ENCODE results near the gene RIPK1. TPM values are rescaled to one million over a fixed set of nuclear protein-coding genes. Genes with fewer than 3 reads are reported as not detected.

RIPK1 gene
- polyA plus RNA-seq, 2 of the 4 experiments (the other 2 are of a cell fraction), result 10.6 to 14.3 TPM

- TF ChIP-seq HOXB5 (CRISPR knock-in tag; IDR thresholded peaks at IDR 0.05) (no peak), NFE2L2 (conservative IDR thresholded peaks at IDR 0.05; ENCODE audit: low read length) (no peak), CBX8 (IDR thresholded peaks at IDR 0.05) (no peak), FOSB (CRISPR knock-in tag; IDR thresholded peaks at IDR 0.05) (no peak), JUN (IDR thresholded peaks at IDR 0.05) (no peak), ELK1 (IDR thresholded peaks at IDR 0.05; ENCODE audit: low read depth, low read length) (no peak), RAD21 (conservative IDR thresholded peaks at IDR 0.05 in 1 of 2, IDR thresholded peaks at IDR 0.05 in 1 of 2) (no peak), ZC3H11A (IDR thresholded peaks at IDR 0.05) (no peak), TFCP2L1 (CRISPR knock-in tag; IDR thresholded peaks at IDR 0.05) (no peak)
- ATAC-seq, result no peak
- Histone ChIP-seq H3K4me2 (no peak overlapping the region), H3K9me3 (no peaks in the 10 kb centered on the region), H3K4me3 (no peak overlapping the region), H3K27ac (no peak overlapping the region), H3K4me1 (no peaks in the 10 kb centered on the region)
- ChIA-PET POLR2A (no interaction called here), CTCF (interaction anchor here (1.2 kb wide), 1 partner anchor 16 kb away, joined by 3 read pairs; no protein-coding TSS in a partner anchor)
- WGBS (ENCODE audit: missing lambda C conversion rate), result 92% methylated on average over 4 of the region's 4 CpGs
- no peak for DNase-seq (ENCODE audit: low read depth in 1 of 2, low spot score in 1 of 2)
- FAIRE-seq, result no peak
These were observed 20.7 kb downstream of the RIPK1 start for GRCh38 chr6:3088968-3089367.

DNA sequence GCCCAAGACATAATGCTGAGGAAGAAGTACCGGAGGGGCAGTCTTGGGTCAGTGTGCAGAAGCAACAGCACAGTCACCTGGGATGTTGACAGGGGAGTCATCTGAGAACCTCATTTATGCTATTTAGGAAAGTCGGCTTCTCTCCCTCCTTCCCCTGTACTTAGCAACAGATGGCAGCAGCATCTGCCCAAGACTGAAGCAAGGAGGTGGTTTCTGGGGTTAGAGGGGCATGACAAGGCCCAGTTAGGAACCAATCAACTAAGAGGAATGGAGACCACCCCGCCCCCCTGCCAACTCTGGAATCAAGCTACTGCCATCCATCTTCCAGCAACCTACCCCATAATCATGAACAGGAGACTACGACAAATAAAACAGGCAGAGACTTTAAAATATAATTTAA, 21.7 kb downstream of the RIPK1 start:
- no peaks in the 10 kb centered on the region for H3K4me1 ChIP-seq
- ChIA-PET CTCF (no interaction called here), POLR2A (no interaction called here)
- no peak overlapping the region for H3K4me3 ChIP-seq
- H3K27ac ChIP-seq, result no peak overlapping the region
- TF ChIP-seq RAD21 (conservative IDR thresholded peaks at IDR 0.05 in 1 of 2, IDR thresholded peaks at IDR 0.05 in 1 of 2), result no peak
- 88% methylated on average over 4 of the region's 4 CpGs for WGBS (ENCODE audit: missing lambda C conversion rate)
- H3K4me2 ChIP-seq, result no peak overlapping the region
- ATAC-seq, result no peak
- FAIRE-seq, result no peak
- no peak for DNase-seq (ENCODE audit: low read depth in 1 of 2, low spot score in 1 of 2)
- H3K9me3 ChIP-seq, result no peaks in the 10 kb centered on the region

DNA sequence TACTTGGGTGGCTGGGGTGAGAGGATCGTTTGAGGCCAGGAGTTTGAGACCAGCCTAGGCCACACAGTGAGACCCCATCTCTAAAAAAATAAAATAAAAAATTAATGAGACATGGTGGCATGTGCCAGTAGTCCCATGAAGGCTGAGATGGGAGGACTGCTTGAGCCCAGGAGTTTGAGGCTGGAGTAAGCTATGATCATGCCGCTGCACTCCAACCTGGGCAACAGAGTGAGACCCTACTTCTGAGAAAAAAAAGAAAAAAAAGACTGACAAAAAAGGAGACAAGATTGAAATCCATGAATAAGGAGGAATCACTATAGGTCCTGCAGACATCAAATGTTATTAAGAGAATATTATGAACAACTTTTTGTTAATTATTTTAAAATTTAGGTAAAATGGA, 26.5 kb downstream of the RIPK1 start:
- Histone ChIP-seq H3K4me3 (no peak overlapping the region), H3K9me3 (no peaks in the 10 kb centered on the region), H3K4me1 (no peaks in the 10 kb centered on the region), H3K4me2 (no peak overlapping the region), H3K27ac (no peak overlapping the region)
- POLR2A ChIA-PET, result no interaction called here
- WGBS (ENCODE audit: missing lambda C conversion rate), result 91% methylated on average over 2 of the region's 2 CpGs
- CTCF ChIA-PET, result no interaction called here
- no peak for DNase-seq (ENCODE audit: low read depth in 1 of 2, low spot score in 1 of 2)
- ATAC-seq, result no peak
- no peak for TF ChIP-seq CHD4 (IDR thresholded peaks at IDR 0.05; ENCODE audit: borderline replicate concordance)
- no peak for TF ChIP-seq ZSCAN20 (CRISPR knock-in tag; IDR thresholded peaks at IDR 0.05)
- no peak for TF ChIP-seq HEYL (CRISPR knock-in tag; IDR thresholded peaks at IDR 0.05)
- no peak for TF ChIP-seq NFE2L2 (conservative IDR thresholded peaks at IDR 0.05; ENCODE audit: low read length)
- TF ChIP-seq HDAC2 (IDR thresholded peaks at IDR 0.05), result no peak
- TF ChIP-seq ZFP36 (IDR thresholded peaks at IDR 0.05; ENCODE audit: borderline replicate concordance, partially characterized antibody), result no peak
- TF ChIP-seq BHLHE40 (IDR thresholded peaks at IDR 0.05; ENCODE audit: low read depth, low read length), result no peak
- no peak for TF ChIP-seq CHD2 (IDR thresholded peaks at IDR 0.05; ENCODE audit: low read length, partially characterized antibody)
- TF ChIP-seq EHF (CRISPR knock-in tag; IDR thresholded peaks at IDR 0.05), result no peak
- TF ChIP-seq SMC3 (IDR thresholded peaks at IDR 0.05), result no peak
- no peak for TF ChIP-seq HES2 (IDR thresholded peaks at IDR 0.05)
- TF ChIP-seq, protein P1, sequence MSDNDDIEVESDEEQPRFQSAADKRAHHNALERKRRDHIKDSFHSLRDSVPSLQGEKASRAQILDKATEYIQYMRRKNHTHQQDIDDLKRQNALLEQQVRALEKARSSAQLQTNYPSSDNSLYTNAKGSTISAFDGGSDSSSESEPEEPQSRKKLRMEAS (IDR thresholded peaks at IDR 0.05), result no peak
- no peak for TF ChIP-seq NPAS2 (CRISPR knock-in tag; IDR thresholded peaks at IDR 0.05; ENCODE audit: borderline replicate concordance)
- no peak for TF ChIP-seq SREBF2 (IDR thresholded peaks at IDR 0.05)
- no peak for FAIRE-seq

- CTCF ChIA-PET, result interaction anchor here (0.7 to 0.8 kb wide), 3 partner anchors 11 to 1507 kb away, joined by 3 to 4 read pairs (median 3); no protein-coding TSS in a partner anchor
- DNase-seq (ENCODE audit: low read depth in 1 of 2, low spot score in 1 of 2), result no peak
- H3K4me2 ChIP-seq, result no peak overlapping the region
- no peaks in the 10 kb centered on the region for H3K4me1 ChIP-seq
- H3K9me3 ChIP-seq, result no peaks in the 10 kb centered on the region
- no peak overlapping the region for H3K4me3 ChIP-seq
- POLR2A ChIA-PET, result no interaction called here
- ATAC-seq, result no peak
- no peak overlapping the region for H3K27ac ChIP-seq
- 93% methylated on average over 3 of the region's 3 CpGs for WGBS (ENCODE audit: missing lambda C conversion rate)
- no peak for TF ChIP-seq ZFP36 (IDR thresholded peaks at IDR 0.05; ENCODE audit: borderline replicate concordance, partially characterized antibody)
- TF ChIP-seq SREBF2 (IDR thresholded peaks at IDR 0.05), result no peak
- no peak for TF ChIP-seq KDM5A (IDR thresholded peaks at IDR 0.05)
- TF ChIP-seq HES2 (IDR thresholded peaks at IDR 0.05), result no peak
- no peak for TF ChIP-seq BHLHE40 (IDR thresholded peaks at IDR 0.05; ENCODE audit: low read depth, low read length)
- TF ChIP-seq PBX3 (IDR thresholded peaks at IDR 0.05), result no peak
- no peak for TF ChIP-seq HDAC2 (IDR thresholded peaks at IDR 0.05)
- TF ChIP-seq ESRRA (IDR thresholded peaks at IDR 0.05; ENCODE audit: borderline replicate concordance, low read length), result no peak
- TF ChIP-seq ELK1 (IDR thresholded peaks at IDR 0.05; ENCODE audit: low read depth, low read length), result no peak
- no peak for FAIRE-seq
These were observed 34.6 kb downstream of the RIPK1 start for GRCh38 chr6:3102875-3103274.
